Ishikawa (cell line): ENCODE results near the gene SH3BP4.
A peak's percentile ranks its signal among the peaks of the same experiment; 100 is the strongest.

Experiments
- CEBPB ChIP-seq: IDR thresholded peaks from 2 replicates; pipeline ENCODE4 v1.6.1; 2012
- CREB1 ChIP-seq: IDR thresholded peaks from 2 replicates; pipeline ENCODE4 v1.6.1; 2012; ENCODE audit warnings: low read depth
- EGR1 ChIP-seq: IDR thresholded peaks from 2 replicates; pipeline ENCODE4 v1.6.1; 2012
- EP300 ChIP-seq: IDR thresholded peaks from 2 replicates; pipeline ENCODE4 v1.6.1; 2012; ENCODE audit warnings: borderline replicate concordance
- FOXM1 ChIP-seq: IDR thresholded peaks from 2 replicates; pipeline ENCODE4 v1.6.1; 2012; ENCODE audit warnings: low read depth, borderline replicate concordance
- MAX ChIP-seq: IDR thresholded peaks from 2 replicates; pipeline ENCODE4 v1.6.1; 2012
- NFIC ChIP-seq: IDR thresholded peaks from 2 replicates; pipeline ENCODE4 v1.6.1; 2012
- RAD21 ChIP-seq: IDR thresholded peaks from 2 replicates; pipeline ENCODE4 v1.6.1; 2012; ENCODE audit warnings: low read depth
- TAF1 ChIP-seq: IDR thresholded peaks from 2 replicates; pipeline ENCODE4 v1.6.1; 2012; ENCODE audit warnings: low read depth, mild to moderate bottlenecking
- TCF12 ChIP-seq: IDR thresholded peaks from 2 replicates; pipeline ENCODE4 v1.6.1; 2012; ENCODE audit warnings: low read depth
- TEAD4 ChIP-seq: IDR thresholded peaks from 2 replicates; pipeline ENCODE4 v1.6.1; 2012
- USF1 ChIP-seq: IDR thresholded peaks from 2 replicates; pipeline ENCODE4 v1.6.1; 2012
- YY1 ChIP-seq: IDR thresholded peaks from 2 replicates; pipeline ENCODE4 v1.6.1; 2012; ENCODE audit warnings: low read depth
- ZBTB7A ChIP-seq: IDR thresholded peaks from 2 replicates; pipeline ENCODE4 v1.6.1; 2012; ENCODE audit warnings: low read depth
- TF ChIP-seq, protein P1 (sequence below): IDR thresholded peaks from 2 replicates; pipeline ENCODE4 v1.6.1; 2012; ENCODE audit warnings: low read depth, mild to moderate bottlenecking

Gene SH3BP4, protein sequence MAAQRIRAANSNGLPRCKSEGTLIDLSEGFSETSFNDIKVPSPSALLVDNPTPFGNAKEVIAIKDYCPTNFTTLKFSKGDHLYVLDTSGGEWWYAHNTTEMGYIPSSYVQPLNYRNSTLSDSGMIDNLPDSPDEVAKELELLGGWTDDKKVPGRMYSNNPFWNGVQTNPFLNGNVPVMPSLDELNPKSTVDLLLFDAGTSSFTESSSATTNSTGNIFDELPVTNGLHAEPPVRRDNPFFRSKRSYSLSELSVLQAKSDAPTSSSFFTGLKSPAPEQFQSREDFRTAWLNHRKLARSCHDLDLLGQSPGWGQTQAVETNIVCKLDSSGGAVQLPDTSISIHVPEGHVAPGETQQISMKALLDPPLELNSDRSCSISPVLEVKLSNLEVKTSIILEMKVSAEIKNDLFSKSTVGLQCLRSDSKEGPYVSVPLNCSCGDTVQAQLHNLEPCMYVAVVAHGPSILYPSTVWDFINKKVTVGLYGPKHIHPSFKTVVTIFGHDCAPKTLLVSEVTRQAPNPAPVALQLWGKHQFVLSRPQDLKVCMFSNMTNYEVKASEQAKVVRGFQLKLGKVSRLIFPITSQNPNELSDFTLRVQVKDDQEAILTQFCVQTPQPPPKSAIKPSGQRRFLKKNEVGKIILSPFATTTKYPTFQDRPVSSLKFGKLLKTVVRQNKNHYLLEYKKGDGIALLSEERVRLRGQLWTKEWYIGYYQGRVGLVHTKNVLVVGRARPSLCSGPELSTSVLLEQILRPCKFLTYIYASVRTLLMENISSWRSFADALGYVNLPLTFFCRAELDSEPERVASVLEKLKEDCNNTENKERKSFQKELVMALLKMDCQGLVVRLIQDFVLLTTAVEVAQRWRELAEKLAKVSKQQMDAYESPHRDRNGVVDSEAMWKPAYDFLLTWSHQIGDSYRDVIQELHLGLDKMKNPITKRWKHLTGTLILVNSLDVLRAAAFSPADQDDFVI

DNA sequence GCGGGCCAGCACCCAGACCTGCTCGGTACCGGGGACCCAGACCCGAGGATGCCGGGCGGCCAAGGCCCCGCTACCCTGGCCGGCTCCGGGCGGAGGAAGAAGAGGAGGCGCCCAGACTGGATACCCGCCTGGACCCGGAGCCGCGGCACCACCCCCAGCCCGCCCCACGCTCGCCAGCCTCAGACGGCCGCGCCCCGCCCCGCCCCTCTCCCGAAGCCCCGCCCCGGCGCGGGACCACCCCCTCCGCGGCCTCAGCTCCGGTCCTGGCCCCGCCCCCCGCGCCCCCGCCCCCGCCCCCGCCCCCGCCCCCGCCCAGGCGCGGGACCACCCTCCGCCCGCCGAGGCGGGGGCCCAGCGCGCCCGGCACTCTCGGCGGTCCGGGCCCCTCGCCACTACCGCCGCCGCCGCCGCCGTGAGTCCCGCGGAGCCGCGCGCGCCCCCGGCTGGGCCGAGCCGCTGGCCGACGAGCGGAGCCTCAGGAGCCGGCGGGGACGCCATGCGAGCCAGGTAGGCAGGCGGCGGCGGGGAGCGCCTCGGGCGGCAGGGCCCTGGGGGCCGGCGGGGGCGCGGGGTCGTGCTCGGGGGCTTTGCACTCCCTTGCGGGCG lies at the start of gene SH3BP4:
Gene SH3BP4, plus strand, starts transcription at position 354 of the 606 bp plus-strand sequence. CDS start 82,986 bp downstream, outside the sequence.
- TF ChIP-seq YY1 (0 out of 2 replicates have a peak, but pooled peaks have one; percentile 54), ZBTB7A (0 out of 2 replicates have a peak, but pooled peaks have one; percentile 15)
- TF ChIP-seq, protein P1, sequence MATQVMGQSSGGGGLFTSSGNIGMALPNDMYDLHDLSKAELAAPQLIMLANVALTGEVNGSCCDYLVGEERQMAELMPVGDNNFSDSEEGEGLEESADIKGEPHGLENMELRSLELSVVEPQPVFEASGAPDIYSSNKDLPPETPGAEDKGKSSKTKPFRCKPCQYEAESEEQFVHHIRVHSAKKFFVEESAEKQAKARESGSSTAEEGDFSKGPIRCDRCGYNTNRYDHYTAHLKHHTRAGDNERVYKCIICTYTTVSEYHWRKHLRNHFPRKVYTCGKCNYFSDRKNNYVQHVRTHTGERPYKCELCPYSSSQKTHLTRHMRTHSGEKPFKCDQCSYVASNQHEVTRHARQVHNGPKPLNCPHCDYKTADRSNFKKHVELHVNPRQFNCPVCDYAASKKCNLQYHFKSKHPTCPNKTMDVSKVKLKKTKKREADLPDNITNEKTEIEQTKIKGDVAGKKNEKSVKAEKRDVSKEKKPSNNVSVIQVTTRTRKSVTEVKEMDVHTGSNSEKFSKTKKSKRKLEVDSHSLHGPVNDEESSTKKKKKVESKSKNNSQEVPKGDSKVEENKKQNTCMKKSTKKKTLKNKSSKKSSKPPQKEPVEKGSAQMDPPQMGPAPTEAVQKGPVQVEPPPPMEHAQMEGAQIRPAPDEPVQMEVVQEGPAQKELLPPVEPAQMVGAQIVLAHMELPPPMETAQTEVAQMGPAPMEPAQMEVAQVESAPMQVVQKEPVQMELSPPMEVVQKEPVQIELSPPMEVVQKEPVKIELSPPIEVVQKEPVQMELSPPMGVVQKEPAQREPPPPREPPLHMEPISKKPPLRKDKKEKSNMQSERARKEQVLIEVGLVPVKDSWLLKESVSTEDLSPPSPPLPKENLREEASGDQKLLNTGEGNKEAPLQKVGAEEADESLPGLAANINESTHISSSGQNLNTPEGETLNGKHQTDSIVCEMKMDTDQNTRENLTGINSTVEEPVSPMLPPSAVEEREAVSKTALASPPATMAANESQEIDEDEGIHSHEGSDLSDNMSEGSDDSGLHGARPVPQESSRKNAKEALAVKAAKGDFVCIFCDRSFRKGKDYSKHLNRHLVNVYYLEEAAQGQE: no peak

DNA sequence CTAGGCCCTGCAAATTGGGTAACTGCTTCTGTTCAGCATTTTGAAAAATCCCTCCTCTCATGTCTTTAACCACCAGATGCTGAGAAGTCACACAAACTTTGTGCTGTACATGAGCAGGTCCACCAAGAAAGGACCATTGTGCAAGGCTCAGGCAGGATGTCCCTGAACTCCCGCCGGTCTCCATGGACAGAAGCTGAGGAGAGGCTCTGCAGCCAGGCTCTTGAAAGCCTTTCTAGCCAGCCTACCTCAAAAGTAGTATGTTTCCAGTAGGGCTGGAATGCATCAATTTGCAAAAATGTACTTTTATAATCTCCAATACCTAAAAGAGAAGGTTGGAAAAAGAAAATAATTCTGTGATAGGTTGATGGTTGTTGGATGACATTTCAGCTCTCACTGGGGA lies 47.0 kb upstream of the SH3BP4 start:
- TF ChIP-seq USF1: no peak
- no peak for TF ChIP-seq EP300
- no peak for TF ChIP-seq YY1
- no peak for TF ChIP-seq TAF1
- TF ChIP-seq TCF12: no peak
- no peak for TF ChIP-seq NFIC
- TF ChIP-seq CEBPB: no peak
- TF ChIP-seq EGR1: no peak
- no peak for TF ChIP-seq FOXM1
- no peak for TF ChIP-seq TEAD4
- no peak for TF ChIP-seq RAD21
- no peak for TF ChIP-seq CREB1
- no peak for TF ChIP-seq ZBTB7A
- TF ChIP-seq, protein P1: no peak
- no peak for TF ChIP-seq MAX

DNA sequence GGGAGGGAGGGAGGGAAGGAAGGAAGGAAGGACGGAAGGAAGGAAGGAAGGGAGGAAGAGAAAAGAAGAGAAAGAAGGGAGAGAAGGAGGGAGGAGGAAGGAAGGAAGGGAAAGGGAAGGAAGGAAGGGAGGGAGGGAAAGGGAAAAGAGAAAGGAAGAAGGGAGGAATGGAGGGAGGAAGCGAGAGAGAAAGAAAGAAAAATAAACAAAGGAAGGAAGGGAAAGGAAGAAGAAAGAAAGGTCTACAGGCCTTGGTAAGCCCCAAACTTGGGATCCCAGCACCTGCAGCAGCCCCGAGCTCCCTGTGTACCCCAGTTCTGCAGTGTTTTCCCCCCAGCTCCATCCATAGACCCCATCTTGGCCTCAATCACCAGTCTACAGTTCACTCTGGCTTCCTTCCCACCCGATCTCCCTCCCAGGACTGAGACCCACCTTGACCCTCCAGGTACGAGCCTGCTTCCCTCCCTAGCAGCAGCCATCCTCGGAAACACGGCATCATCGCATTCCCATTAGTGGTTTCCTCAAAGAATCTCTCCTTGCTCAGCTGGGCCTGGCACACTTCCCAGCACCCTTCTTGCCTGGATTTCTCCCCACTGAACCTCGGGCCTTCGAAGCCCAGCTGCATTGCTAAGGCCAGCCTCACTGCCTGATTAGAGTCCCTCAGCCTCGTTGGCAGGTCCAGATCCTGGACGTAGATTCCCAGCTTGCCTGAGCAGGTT lies 46.1 kb upstream of the SH3BP4 start:
- TF ChIP-seq CEBPB (no peak), CREB1 (no peak), FOXM1 (no peak), TEAD4 (no peak)
- TF ChIP-seq, protein P1: no peak

DNA sequence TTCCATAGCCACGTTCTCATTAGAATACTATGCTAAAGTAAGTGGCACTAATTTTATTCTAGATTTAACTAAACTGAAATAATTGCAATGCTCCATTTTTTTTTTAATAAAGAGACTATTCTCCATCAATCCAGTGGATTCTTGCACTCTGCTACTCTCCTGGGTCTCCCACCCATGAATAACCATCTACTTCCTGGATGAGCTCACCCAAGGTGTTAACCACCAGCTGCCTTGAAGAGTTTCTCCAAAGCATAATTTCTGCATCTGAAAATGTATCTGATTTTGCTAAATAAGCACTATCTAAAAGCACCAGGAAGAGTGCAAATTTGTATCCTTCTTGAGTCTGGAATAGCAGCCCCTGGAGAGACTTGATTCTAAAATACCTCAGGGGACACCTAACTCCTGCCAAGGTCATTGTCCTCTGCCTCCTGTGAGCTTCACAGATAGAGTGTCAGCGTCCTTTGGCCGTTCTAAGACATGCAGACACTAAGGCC lies 41.6 kb upstream of the SH3BP4 start:
- TF ChIP-seq MAX: no peak
